ENCODE measurements around the gene OSBPL9. TPM values are rescaled to one million over a fixed set of nuclear protein-coding genes. Genes with fewer than 3 reads are reported as not detected.

The OSBPL9 gene

GRCh38 chr1:51833700-51834099, 216.8 kb downstream of the OSBPL9 start:
- no peak for DNase-seq (ENCODE audit: low read depth in 1 of 2, low spot score in 1 of 2)

DNA sequence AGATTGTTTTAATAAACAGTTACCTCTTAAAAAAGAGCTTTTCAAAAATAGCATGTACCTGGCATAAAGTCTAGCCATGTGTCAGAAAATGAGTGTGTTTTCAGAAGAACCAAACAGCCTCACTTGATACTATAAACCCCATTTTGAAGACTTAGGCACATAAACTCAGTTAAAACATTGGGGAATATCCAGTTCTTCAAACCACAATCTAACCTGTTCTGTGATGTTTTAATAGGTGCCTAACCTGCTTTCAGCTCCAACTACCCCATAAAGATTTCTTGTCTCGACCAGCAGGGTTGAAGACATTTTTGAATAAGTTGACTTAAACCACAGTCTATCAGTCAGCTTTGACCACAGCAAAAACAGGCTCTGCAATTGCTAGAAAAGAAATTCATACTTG, 220.4 kb downstream of the OSBPL9 start:
- Histone ChIP-seq H3K4me3 (replicated peaks; ENCODE audit: insufficient read depth, low read length) (no peak overlapping the region), H3K27me3 (ENCODE audit: insufficient read depth, poor library complexity, severe bottlenecking) (no peaks in the 10 kb centered on the region), H3K27ac (replicated peaks) (no peak overlapping the region)
- no peak for TF ChIP-seq CTCF (IDR thresholded peaks at IDR 0.05; ENCODE audit: insufficient read depth, low read length)
- TF ChIP-seq REST (IDR thresholded peaks at IDR 0.05; ENCODE audit: insufficient replicate concordance, low read depth) = no peak
- DNase-seq (ENCODE audit: low read depth in 1 of 2, low spot score in 1 of 2) = no peak

More at GRCh38 chr1:51833700-51834099, 216.8 kb downstream of the OSBPL9 start:
- H3K27ac ChIP-seq (replicated peaks) = no peak overlapping the region
- H3K27me3 ChIP-seq (ENCODE audit: insufficient read depth, poor library complexity, severe bottlenecking) = no peaks in the 10 kb centered on the region
- H3K4me3 ChIP-seq (replicated peaks; ENCODE audit: insufficient read depth, low read length) = no peak overlapping the region
- TF ChIP-seq POLR2AphosphoS5 (IDR thresholded peaks at IDR 0.05; ENCODE audit: low read depth) = no peak
- no peak for TF ChIP-seq SPI1 (IDR thresholded peaks at IDR 0.05; ENCODE audit: borderline replicate concordance, low read depth)
- no peak for TF ChIP-seq GABPA (IDR thresholded peaks at IDR 0.05; ENCODE audit: low read depth)
- no peak for TF ChIP-seq REST (IDR thresholded peaks at IDR 0.05; ENCODE audit: insufficient replicate concordance, low read depth)
- no peak for TF ChIP-seq CTCF (IDR thresholded peaks at IDR 0.05; ENCODE audit: insufficient read depth, low read length)

Small RNA genes lying within 50 kb of the gene (microRNA-seq; reads per million reads assigned to microRNA genes)
- gene MIR761 = not detected
